ENCODE measurements around the gene L3MBTL1. TPM values are rescaled to one million over a fixed set of nuclear protein-coding genes. Genes with fewer than 3 reads are reported as not detected.

The L3MBTL1 gene
- total and polyA plus RNA-seq, 5 donors, result 4.4 to 6.1 (median 6.1) TPM

DNA sequence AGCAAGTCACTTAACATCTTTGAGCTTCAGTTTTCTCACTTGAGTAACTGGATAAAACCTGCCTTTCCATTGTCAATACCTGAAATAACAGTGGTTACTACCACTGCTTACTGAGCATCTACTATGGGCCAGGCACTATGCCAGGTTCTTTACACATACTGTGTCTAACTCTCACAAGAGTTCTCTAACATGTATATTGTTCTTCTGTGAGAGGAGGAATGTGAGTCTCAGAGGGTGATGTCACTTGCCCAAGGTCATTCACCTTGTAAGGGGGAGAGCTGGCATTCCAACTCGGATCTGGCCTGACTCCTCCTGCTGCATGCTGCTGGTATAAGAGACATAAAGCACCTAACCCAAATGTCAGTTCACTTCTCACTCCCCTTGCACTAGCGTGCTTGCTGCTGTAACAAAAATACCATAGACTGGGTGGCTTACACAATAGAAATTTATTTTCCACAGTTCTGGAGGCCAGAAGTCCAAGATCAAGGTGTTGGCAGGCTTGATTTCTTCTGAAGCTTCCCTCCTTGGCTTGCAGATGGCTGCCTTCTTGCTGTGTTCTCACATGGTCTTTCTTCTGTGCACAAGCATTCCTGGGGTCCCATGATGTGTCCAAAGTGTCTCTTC, 29.4 kb downstream of the L3MBTL1 start:
- no peaks in the 10 kb centered on the region for H3K27me3 ChIP-seq (ENCODE audit: control insufficient read depth, insufficient read depth)
- H3K9me3 ChIP-seq (ENCODE audit: control insufficient read depth, low read length), result no peaks in the 10 kb centered on the region
- WGBS, result 62% methylated on average over 2 of the region's 2 CpGs
- H3K27ac ChIP-seq (ENCODE audit: low read length), result no peak overlapping the region
- DNase-seq (no peak), ATAC-seq (no peak)
- H3K4me3 ChIP-seq (ENCODE audit: low read length), result no peak overlapping the region
- H3K4me1 ChIP-seq (ENCODE audit: control insufficient read depth, insufficient read depth, low read length), result no peaks in the 10 kb centered on the region
- intact Hi-C loops (cut with DNase I), result loop anchor here in 2 of 4 donors (10.0 kb wide), 2 partner anchors 538 to 548 kb away; no protein-coding TSS in a partner anchor

DNA sequence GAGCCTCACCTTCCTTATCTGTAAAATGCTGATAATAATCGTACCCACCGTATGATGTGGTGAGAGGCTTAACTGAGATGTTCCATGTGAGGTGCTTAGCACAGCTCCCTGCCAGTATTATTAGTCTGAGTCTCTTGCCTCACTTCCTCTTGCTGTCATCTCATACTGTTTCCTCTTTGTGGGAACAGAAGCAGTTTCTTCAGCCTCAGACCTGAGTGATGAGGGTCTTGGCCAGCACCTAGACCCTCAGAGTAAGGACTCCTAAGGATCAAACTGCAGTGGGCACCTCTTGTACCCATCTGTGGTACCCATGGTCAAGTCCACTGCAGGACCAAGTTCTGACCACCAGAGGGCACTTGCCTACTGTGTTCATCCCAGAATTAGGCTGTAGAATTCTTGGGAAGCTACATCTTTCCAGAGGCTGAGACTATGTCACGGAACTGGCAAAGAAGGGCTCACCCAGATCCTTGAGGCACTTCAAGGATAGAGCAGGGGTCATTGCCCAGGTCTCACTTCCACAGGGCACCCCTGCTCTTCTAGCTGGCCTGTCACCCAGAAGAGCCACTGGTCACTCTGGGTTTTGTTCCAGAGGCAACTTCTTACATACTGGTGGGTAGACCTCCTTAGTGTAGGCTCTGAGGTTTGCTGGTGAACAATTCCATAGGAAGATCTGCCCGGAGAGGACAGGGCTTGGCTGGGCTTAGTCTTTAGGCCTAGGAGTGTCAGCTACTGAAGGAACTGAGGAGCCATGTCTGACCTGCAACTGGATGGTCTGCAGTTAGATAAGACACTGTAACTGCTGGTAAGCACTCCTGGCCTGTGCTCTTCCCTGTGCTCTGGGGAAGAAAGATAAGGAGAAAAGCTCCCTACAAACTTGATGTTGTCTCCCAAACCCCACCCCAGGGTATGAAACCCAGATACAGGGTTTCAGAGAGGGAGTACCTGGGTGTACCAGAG, 30.7 kb downstream of the L3MBTL1 start:
- intact Hi-C loops (cut with DNase I), result loop anchor here in 2 of 4 donors (10.0 kb wide), 2 partner anchors 537 to 547 kb away; no protein-coding TSS in a partner anchor
- WGBS, result 24% methylated on average over 4 of the region's 4 CpGs
- peak; percentile 61 to 87 (median 75) for DNase-seq

DNA sequence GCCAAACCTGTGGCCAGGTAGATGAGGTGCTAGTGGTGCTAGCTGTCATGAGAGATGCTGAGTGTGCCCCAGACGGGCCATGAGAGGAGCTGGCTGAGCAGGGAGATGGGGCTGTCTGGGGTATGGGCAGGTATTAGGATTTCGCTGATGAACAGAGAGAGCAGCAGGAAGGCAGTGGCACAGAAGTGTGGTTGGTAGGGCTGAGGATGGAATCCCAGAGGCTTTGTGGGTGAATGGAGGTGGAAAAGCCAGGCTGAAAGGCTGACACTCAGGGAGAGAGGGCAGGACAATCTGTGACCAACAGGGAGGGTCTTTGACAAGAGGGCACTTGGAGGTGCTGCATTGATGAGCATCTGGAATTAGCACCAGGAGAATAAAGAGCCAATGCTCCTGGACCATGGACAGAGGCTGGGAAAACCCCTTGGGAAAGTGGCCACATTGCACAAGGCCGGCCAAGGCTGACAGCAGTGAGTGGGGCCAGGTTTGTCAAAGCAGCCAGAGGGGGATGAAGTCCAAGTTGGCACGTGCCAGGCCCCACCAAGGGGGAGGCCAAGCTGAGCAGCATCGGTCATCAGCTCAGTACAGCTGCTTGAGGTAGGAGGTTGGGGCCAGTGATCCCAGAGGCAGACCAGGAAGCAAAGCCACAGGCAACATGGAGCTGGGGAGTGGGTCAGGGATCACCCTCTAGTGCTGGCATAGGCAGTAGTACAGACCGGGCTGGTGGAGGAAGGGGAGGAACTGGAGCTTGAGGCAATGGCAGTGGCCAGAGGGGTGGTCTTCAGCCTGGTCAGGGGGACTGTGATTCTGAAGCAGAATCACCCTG, 31.6 kb downstream of the L3MBTL1 start:
- intact Hi-C loops (cut with DNase I), result loop anchor here in 2 of 4 donors (10.0 kb wide), 2 partner anchors 536 to 546 kb away; no protein-coding TSS in a partner anchor
- Histone ChIP-seq H3K4me1 (ENCODE audit: control insufficient read depth, insufficient read depth, low read length) (no peaks in the 10 kb centered on the region), H3K4me3 (ENCODE audit: low read length) (no peak overlapping the region), H3K9me3 (ENCODE audit: control insufficient read depth, low read length) (no peaks in the 10 kb centered on the region), H3K27ac (ENCODE audit: low read length) (no peak overlapping the region), H3K27me3 (ENCODE audit: control insufficient read depth, insufficient read depth) (no peaks in the 10 kb centered on the region)
- DNase-seq (no peak), ATAC-seq (no peak)
- 64% methylated on average over 6 of the region's 6 CpGs for WGBS

More for the DNA sequence above, 30.7 kb downstream of the L3MBTL1 start:
- Histone ChIP-seq H3K9me3 (ENCODE audit: control insufficient read depth, low read length) (no peaks in the 10 kb centered on the region), H3K4me1 (ENCODE audit: control insufficient read depth, insufficient read depth, low read length) (no peaks in the 10 kb centered on the region), H3K4me3 (ENCODE audit: low read length) (no peak overlapping the region), H3K27ac (ENCODE audit: low read length) (no peak overlapping the region), H3K27me3 (ENCODE audit: control insufficient read depth, insufficient read depth) (no peaks in the 10 kb centered on the region)
- ATAC-seq, result peak; percentile 68 to 73

DNA sequence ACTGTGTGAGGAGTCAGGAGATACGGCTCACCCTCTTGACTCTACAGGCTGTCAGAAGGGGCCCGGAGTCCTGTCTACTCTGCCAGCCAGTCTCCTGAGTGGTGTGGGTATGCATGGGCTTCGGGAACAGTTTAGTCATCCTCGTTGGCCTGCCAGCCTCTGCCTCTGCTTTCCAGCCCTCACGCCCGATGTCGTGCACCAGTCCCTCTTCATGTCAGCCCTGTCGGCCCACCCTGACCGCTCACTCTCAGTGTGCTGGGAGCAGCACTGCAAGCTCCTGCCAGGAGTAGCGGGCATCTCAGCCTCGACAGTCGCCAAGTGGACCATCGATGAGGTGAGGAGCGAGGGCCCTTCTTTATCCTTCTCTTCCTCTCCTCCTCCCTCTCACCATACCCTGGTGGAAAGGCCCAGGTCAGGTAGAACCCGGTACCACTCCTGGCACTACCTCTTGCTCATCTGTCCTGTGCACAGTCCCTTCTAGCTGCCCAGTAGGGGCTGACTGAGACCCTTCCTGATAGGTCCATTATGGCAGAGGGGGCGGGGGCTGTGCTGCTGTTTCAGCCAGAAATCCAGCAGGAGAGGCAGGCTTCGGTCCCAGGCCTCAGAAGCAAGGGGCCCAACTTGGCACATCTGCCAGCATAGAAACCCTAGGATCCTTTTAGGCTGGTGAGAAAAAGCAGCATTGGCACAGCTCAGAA, 32.6 kb downstream of the L3MBTL1 start:
- intact Hi-C loops (cut with DNase I), result loop anchor here in 3 of 4 donors (5.0 to 10.0 kb wide), 3 partner anchors 535 to 545 kb away; no protein-coding TSS in a partner anchor
- Histone ChIP-seq H3K27me3 (ENCODE audit: control insufficient read depth, insufficient read depth) (no peaks in the 10 kb centered on the region), H3K4me3 (ENCODE audit: low read length) (no peak overlapping the region), H3K4me1 (ENCODE audit: control insufficient read depth, insufficient read depth, low read length) (no peaks in the 10 kb centered on the region), H3K27ac (ENCODE audit: low read length) (no peak overlapping the region), H3K9me3 (ENCODE audit: control insufficient read depth, low read length) (no peaks in the 10 kb centered on the region)
- DNase-seq (no peak), ATAC-seq (no peak)
- WGBS, result 84% methylated on average over 17 of the region's 17 CpGs

DNA sequence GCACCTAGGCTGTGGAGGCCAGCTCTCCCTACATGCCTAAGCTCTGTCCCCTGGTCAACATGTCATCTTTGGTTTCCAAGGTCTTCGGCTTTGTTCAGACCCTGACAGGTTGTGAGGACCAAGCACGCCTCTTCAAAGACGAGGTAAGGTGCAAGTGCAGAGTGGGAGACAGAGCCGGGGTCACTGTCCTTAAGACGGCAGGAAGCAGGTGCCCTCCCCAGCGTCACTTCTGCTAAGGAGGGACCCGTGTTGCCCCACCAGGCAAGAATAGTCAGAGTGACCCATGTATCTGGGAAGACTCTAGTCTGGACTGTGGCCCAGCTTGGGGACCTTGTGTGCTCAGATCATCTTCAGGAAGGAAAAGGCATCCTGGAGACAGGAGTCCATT, 33.2 kb downstream of the L3MBTL1 start:
- H3K4me3 ChIP-seq (ENCODE audit: low read length), result no peak overlapping the region
- no peaks in the 10 kb centered on the region for H3K4me1 ChIP-seq (ENCODE audit: control insufficient read depth, insufficient read depth, low read length)
- no peak overlapping the region for H3K27ac ChIP-seq (ENCODE audit: low read length)
- WGBS, result 88% methylated on average over 7 of the region's 7 CpGs
- intact Hi-C loops (cut with DNase I), result loop anchor here in 1 of 4 donors (5.0 kb wide), 1 partner anchor 542 kb away; no protein-coding TSS in a partner anchor
- no peaks in the 10 kb centered on the region for H3K9me3 ChIP-seq (ENCODE audit: control insufficient read depth, low read length)
- H3K27me3 ChIP-seq (ENCODE audit: control insufficient read depth, insufficient read depth), result no peaks in the 10 kb centered on the region
- DNase-seq, result no peak
- ATAC-seq, result no peak

DNA sequence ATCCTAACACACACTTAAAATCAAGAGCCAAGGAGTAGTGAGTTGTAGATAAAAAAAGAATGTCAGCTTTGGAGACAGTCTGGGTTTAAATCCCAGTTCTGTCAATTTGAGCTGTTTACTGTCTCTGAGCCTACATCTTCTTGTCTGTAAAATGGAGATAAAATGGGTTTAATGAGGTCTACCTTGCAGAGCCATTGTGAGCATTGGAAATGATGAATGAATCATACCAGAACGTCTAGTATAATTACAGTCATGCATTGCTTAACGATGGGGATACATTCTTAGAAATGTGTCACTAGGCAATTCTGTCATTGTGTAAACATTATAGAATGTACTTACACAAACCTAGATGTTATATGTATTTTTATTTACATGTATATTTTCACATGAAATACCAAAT, 33.7 kb downstream of the L3MBTL1 start:
- intact Hi-C loops (cut with DNase I), result loop anchor here in 1 of 4 donors (5.0 kb wide), 1 partner anchor 541 kb away; no protein-coding TSS in a partner anchor

DNA sequence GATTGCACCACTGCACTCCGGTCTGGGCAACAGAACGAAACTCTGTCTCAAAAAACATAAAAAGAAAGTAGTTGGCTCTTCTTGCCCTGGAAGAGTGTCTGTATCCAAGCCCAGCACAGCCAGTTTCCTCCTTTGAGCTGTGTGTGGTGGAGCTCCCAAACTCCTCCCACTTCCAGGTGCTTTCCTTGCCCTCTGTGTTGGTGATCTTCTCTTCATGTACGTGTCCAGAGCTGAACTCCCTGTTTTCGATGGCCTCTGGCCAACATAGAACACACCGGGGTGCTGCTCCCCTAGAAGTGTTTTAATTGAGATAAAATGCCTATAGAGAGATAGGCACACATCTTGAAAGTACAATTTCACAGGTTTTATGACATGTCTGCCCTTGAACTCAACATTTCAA, 34.7 kb downstream of the L3MBTL1 start:
- intact Hi-C loops (cut with DNase I), result loop anchor here in 1 of 4 donors (5.0 kb wide), 1 partner anchor 540 kb away; no protein-coding TSS in a partner anchor
- no peak for DNase-seq
- Histone ChIP-seq H3K27ac (ENCODE audit: low read length) (no peak overlapping the region), H3K4me1 (ENCODE audit: control insufficient read depth, insufficient read depth, low read length) (no peaks in the 10 kb centered on the region), H3K4me3 (ENCODE audit: low read length) (no peak overlapping the region), H3K27me3 (ENCODE audit: control insufficient read depth, insufficient read depth) (no peaks in the 10 kb centered on the region), H3K9me3 (ENCODE audit: control insufficient read depth, low read length) (no peaks in the 10 kb centered on the region)
- ATAC-seq, result no peak
- WGBS, result 78% methylated on average over 5 of the region's 5 CpGs

More for the DNA sequence above, 33.7 kb downstream of the L3MBTL1 start:
- H3K9me3 ChIP-seq (ENCODE audit: control insufficient read depth, low read length), result no peaks in the 10 kb centered on the region
- no peak overlapping the region for H3K27ac ChIP-seq (ENCODE audit: low read length)
- no peaks in the 10 kb centered on the region for H3K4me1 ChIP-seq (ENCODE audit: control insufficient read depth, insufficient read depth, low read length)
- DNase-seq, result no peak
- 54% methylated on average over 2 of the region's 2 CpGs for WGBS
- no peak overlapping the region for H3K4me3 ChIP-seq (ENCODE audit: low read length)
- no peak for ATAC-seq
- no peaks in the 10 kb centered on the region for H3K27me3 ChIP-seq (ENCODE audit: control insufficient read depth, insufficient read depth)

DNA sequence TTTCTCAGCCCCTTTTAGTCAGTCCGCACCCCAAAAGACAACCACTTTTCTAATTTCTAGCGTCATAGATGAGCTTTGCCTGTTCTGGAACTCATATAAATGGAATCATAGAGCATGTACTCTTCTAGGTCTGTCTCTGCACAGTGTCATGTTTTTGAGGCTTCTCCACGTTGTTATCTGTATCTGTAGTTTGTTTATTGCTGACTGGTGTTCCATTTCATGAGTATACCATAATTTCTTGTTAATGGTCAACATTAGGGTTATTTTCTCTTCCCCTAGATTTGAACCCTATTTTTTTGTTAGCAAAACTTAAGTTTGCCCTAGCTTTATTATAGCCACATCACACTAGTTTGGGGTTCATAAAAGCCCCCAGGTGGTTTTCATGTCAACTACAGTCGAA, 35.2 kb downstream of the L3MBTL1 start:
- H3K27ac ChIP-seq (ENCODE audit: low read length), result no peak overlapping the region
- H3K27me3 ChIP-seq (ENCODE audit: control insufficient read depth, insufficient read depth), result no peaks in the 10 kb centered on the region
- DNase-seq, result no peak
- H3K4me3 ChIP-seq (ENCODE audit: low read length), result no peak overlapping the region
- no peaks in the 10 kb centered on the region for H3K4me1 ChIP-seq (ENCODE audit: control insufficient read depth, insufficient read depth, low read length)
- intact Hi-C loops (cut with DNase I), result loop anchor here in 1 of 4 donors (5.0 kb wide), 1 partner anchor 540 kb away; no protein-coding TSS in a partner anchor
- 77% methylated on average over 4 of the region's 4 CpGs for WGBS
- no peak for ATAC-seq
- H3K9me3 ChIP-seq (ENCODE audit: control insufficient read depth, low read length), result no peaks in the 10 kb centered on the region

DNA sequence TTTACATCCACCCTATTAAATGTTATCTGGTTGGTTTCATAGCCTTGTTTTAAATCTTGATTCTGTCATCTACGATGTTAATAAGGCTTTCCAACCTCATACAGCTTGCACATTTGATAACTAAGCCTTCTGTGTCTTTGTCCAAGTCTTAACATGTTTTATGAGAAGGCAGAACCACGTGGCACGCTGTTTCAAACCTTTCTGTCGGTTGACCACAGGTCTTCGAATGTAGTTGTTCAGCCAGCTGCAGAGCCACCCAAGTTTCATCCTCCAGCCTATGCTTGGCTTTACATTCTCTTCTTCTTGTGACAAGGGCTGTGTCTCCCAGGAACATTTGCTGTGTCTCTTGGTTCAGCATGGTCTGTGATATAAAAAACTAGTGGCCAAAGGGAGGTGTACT, 35.6 kb downstream of the L3MBTL1 start:
- H3K4me1 ChIP-seq (ENCODE audit: control insufficient read depth, insufficient read depth, low read length), result no peaks in the 10 kb centered on the region
- no peaks in the 10 kb centered on the region for H3K9me3 ChIP-seq (ENCODE audit: control insufficient read depth, low read length)
- DNase-seq (no peak), ATAC-seq (no peak)
- H3K27me3 ChIP-seq (ENCODE audit: control insufficient read depth, insufficient read depth), result no peaks in the 10 kb centered on the region
- intact Hi-C loops (cut with DNase I), result loop anchor here in 1 of 4 donors (5.0 kb wide), 1 partner anchor 539 kb away; no protein-coding TSS in a partner anchor
- 92% methylated on average over 5 of the region's 5 CpGs for WGBS
- no peak overlapping the region for H3K4me3 ChIP-seq (ENCODE audit: low read length)
- H3K27ac ChIP-seq (ENCODE audit: low read length), result no peak overlapping the region

DNA sequence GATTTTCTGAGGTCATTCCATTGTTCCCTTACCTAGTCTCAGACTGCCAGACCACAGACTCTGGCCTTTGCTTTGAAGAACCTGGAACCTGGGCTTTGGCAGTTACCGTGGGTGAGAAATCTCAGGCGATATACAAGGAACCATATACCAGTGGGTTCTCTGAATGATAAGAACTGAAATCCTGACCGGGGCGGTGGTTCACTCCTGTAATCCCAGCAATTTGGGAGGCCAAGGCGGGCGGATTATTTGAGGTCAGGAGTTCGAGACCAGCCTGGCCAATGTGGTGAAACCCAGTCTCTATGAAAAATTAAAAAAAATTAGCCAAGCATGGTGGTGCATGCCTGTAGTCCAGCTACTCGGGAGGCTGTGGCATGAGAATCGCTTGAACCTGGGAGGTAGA, 37.0 kb downstream of the L3MBTL1 start:
- WGBS, result 88% methylated on average over 9 of the region's 9 CpGs
- no peaks in the 10 kb centered on the region for H3K27me3 ChIP-seq (ENCODE audit: control insufficient read depth, insufficient read depth)
- no peak for DNase-seq
- H3K9me3 ChIP-seq (ENCODE audit: control insufficient read depth, low read length), result no peaks in the 10 kb centered on the region
- H3K4me1 ChIP-seq (ENCODE audit: control insufficient read depth, insufficient read depth, low read length), result no peaks in the 10 kb centered on the region
- intact Hi-C loops (cut with DNase I), result loop anchor here in 1 of 4 donors (5.0 kb wide), 1 partner anchor 538 kb away; no protein-coding TSS in a partner anchor
- no peak for ATAC-seq
- no peak overlapping the region for H3K27ac ChIP-seq (ENCODE audit: low read length)
- no peak overlapping the region for H3K4me3 ChIP-seq (ENCODE audit: low read length)

Measured in right cardiac atrium (tissue), 5 donors.